ENCODE data around the gene CRYGA. TPM values are rescaled to one million over a fixed set of nuclear protein-coding genes. Genes with fewer than 3 reads are reported as not detected.
"Not testable (repeated sequence)": the region's sequence is repeated elsewhere in the genome, so short reads cannot be mapped to it uniquely, and the experiment has no call there.

The CRYGA gene
- total RNA-seq, 1 experiment from 2014 or later, result not detected

DNA sequence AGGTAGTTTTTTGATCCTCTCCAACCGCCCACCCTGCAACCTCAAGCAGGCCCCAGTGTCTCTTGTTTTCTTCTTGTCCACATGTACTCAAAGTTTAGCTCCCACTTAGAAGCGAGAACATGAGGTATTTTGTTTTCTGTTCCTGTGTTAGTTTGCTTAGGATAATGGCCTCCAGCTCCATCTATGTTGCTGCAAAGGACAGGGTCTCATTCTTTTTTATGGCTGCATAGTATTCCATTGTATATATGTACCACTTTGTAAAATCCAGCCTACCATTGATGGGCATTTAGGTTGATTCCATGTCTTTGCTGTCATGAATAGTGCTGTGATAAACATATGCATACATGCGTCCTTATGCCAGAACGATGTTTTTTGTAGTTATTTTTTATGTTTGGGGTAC is 36.3 kb downstream of the CRYGA start:
- no peak for DNase-seq (ENCODE audit: low read depth)

DNA sequence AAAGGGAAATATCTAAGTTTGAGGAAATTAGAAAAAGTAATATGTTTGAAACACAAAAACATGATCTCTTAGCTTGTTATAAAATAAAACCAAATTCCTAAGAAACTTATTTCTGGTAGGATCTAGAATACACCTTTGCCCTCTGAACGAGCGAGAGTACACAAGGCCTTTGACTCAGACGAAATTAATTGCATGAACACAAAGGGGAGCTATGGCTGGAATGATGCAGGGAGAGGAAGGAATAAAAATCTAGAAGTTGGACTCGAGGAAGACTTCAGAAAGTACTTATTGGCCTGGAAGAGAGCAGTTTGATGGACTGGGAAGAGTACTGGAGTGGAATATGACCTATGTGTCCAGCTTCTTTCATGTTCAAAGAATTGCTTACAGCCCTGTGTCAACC is 38.1 kb downstream of the CRYGA start:
- no peak for DNase-seq (ENCODE audit: low read depth)

- DNase-seq (ENCODE audit: low read depth), result not testable (repeated sequence)
These were observed 39.2 kb downstream of the CRYGA start, which contains the start of gene CRYGD for GRCh38 chr2:208124013-208124715. CRYGD (minus strand) TSS chr2:208124524; CDS start chr2:208124473, 51 bp downstream.

GRCh38 chr2:208122248-208122647 is 41.1 kb downstream of the CRYGA start:
- DNase-seq (ENCODE audit: low read depth), result no peak

DNA sequence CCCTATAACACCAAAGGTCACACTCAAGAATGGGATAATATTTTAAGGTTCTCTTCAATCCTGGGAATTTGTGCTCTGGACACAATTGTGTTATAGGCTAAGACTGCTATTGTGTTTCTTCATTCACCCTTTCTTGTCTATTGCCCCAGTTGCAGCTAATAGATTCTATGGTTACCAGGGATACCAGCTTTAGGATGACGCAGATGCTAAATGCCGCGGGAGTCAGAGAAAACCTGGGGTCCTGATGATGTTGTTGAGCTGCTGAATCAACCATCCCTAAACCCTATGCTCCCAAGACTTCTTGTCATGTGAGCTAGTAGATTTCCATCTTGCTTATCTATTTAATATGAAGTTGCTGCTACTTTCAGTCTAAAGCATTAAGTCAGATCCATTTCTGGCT is 44.5 kb downstream of the CRYGA start:
- no peak for DNase-seq (ENCODE audit: low read depth)

DNA sequence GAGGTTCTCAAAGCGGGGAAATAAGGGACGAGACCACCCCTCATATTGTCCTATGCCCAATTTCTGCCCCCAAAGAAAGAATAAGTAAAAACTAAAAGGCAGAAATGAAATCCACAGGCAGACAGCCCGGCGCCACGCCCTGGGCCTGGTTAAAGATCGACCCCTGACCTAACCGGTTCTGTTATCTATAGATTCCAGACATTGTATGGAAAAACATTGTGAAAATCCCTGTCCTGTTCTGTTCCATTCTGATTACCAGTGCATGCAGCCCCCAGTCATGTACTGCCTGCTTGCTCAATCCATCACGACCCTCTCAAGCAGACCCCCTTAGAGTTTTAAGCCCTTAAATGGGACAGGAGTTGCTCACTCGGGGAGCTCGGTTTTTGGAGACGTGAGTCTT is 46.0 kb downstream of the CRYGA start:
- DNase-seq (ENCODE audit: low read depth), result not testable (repeated sequence)

GRCh38 chr2:208112969-208113368 is 50.4 kb downstream of the CRYGA start:
- no peak for DNase-seq (ENCODE audit: low read depth)

DNA sequence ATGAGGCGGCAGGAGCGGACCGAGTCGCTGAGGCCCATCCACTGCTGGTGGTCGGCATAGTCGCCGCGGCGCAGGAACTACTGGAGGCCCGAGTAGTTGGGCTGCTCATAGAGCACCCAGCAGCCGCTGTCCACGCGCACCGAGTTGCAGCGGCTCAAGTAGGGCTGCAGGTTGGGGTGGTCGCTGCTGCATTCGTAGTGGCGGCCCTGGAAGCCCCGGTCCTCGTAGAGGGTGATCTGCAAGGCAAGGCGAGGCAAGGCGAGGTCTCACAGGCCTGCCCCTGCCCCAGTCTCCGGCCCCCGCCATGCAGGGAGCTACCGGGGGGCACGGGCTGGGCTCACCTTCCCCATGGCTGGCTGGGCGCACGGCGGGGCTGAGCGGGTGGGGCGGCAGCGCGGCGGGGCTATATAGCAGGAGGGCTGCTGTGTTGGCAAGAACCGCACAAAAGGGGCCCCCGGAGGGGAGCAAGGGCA is 51.1 kb downstream of the CRYGA start:
- not testable (repeated sequence) for DNase-seq (ENCODE audit: low read depth)

Other genes with a start within 250 kb of the CRYGA start
- 3.1 and 5.3 TPM in 2 replicates for gene PLEKHM3, start 138.1 kb downstream of the CRYGA start, total RNA-seq (2014; rRNA removed; shearing (Covaris generic))
- gene CRYGD, start 39.1 kb downstream of the CRYGA start, total RNA-seq (2014; rRNA removed; shearing (Covaris generic)), result not detected in 2 replicates
- gene CRYGC, start 33.8 kb downstream of the CRYGA start, total RNA-seq (2014; rRNA removed; shearing (Covaris generic)), result not detected in 2 replicates
- not detected in 2 replicates for gene CRYGB, start 17.4 kb downstream of the CRYGA start, total RNA-seq (2014; rRNA removed; shearing (Covaris generic))
- not detected in 2 replicates for gene C2orf80, start 26.4 kb upstream of the CRYGA start, total RNA-seq (2014; rRNA removed; shearing (Covaris generic))
- 114 and 145 TPM in 2 replicates for gene IDH1, start 91.5 kb upstream of the CRYGA start, total RNA-seq (2014; rRNA removed; shearing (Covaris generic))
- gene PIKFYVE, start 102.7 kb upstream of the CRYGA start, total RNA-seq (2014; rRNA removed; shearing (Covaris generic)), result 12.0 and 16.6 TPM in 2 replicates
- not detected in 2 replicates for gene PTH2R, start 243.2 kb upstream of the CRYGA start, total RNA-seq (2014; rRNA removed; shearing (Covaris generic))